PC-9 (cell line): ENCODE data around the gene PCDHA1.

Experiments used
- EZH2 ChIP-seq: fragments of 200-600 bp; sonication (generic); IDR thresholded peaks from 2 replicates; pipeline ENCODE4 v1.8.0; 2017; ENCODE audit warnings: antibody characterized with exemption, low read depth
- TF ChIP-seq, protein P1 (sequence below): fragments of 200-600 bp; sonication (generic); conservative IDR thresholded peaks from 2 replicates; pipeline ENCODE4 v1.6.1; 2017; ENCODE audit warnings: mixed run types, antibody characterized with exemption, mild to moderate bottlenecking, moderate library complexity

DNA sequence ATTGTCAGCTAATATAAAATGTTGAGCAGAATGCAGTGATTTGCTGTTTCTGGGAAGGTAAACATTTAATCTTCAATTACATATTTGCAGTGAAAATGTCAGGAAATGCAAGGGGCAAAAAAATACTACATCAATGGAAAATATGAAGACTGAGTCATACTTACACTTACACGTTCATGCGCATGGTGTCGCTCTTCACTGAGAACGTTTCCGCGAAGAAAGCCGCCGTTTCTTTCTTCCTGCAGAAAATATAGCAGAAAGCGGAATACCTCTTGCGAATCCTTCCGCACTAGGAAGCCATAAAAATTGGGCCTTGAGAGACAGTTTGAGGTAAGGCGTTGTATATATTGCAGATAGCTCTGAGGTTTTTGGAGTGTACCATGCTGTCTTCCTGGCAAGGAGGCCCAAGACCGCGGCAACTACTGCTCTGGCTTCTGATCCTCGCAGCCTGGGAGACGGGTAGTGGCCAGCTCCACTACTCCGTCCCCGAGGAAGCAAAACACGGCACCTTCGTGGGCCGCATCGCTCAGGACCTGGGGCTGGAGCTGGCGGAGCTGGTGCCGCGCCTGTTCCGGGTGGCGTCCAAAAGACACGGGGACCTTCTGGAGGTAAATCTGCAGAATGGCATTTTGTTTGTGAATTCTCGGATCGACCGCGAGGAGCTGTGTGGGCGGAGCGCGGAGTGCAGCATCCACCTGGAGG lies 96.1 kb downstream of the PCDHA1 start, which contains the start of gene PCDHA13:
- TF ChIP-seq, protein P1, sequence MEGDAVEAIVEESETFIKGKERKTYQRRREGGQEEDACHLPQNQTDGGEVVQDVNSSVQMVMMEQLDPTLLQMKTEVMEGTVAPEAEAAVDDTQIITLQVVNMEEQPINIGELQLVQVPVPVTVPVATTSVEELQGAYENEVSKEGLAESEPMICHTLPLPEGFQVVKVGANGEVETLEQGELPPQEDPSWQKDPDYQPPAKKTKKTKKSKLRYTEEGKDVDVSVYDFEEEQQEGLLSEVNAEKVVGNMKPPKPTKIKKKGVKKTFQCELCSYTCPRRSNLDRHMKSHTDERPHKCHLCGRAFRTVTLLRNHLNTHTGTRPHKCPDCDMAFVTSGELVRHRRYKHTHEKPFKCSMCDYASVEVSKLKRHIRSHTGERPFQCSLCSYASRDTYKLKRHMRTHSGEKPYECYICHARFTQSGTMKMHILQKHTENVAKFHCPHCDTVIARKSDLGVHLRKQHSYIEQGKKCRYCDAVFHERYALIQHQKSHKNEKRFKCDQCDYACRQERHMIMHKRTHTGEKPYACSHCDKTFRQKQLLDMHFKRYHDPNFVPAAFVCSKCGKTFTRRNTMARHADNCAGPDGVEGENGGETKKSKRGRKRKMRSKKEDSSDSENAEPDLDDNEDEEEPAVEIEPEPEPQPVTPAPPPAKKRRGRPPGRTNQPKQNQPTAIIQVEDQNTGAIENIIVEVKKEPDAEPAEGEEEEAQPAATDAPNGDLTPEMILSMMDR = no peak
- TF ChIP-seq EZH2 = no peak
